HG03039 (cell line): ENCODE measurements around the gene TRRAP.

ENCODE experiments used
- ATAC-seq: cut with Tn5 transposase; IDR thresholded peaks from one replicate; pipeline ENCODE4 v1.9.1; 2021; ENCODE audit warnings: mild to moderate bottlenecking, moderate library complexity; ENCODE audit not compliant: unreplicated experiment

TRRAP gene

GRCh38 chr7:98982686-98983085 lies 104.4 kb downstream of the TRRAP start:
- no peak for ATAC-seq

GRCh38 chr7:98984126-98984525 lies 105.8 kb downstream of the TRRAP start:
- no peak for ATAC-seq

- ATAC-seq = no peak
Measured at GRCh38 chr7:98985406-98985805, 107.1 kb downstream of the TRRAP start.

GRCh38 chr7:98985945-98986344 lies 107.6 kb downstream of the TRRAP start:
- ATAC-seq = no peak

GRCh38 chr7:98988641-98989040 lies 110.3 kb downstream of the TRRAP start:
- no peak for ATAC-seq

- no peak for ATAC-seq
Measured at GRCh38 chr7:98990356-98990755, 112.0 kb downstream of the TRRAP start.

- no peak for ATAC-seq
Measured at GRCh38 chr7:98991141-98991540, 112.8 kb downstream of the TRRAP start.

GRCh38 chr7:98992076-98992475 lies 113.7 kb downstream of the TRRAP start:
- no peak for ATAC-seq

- ATAC-seq = no peak
Measured at GRCh38 chr7:98993024-98993897, 114.9 kb downstream of the TRRAP start.

- no peak for ATAC-seq
Measured at GRCh38 chr7:98994046-98994944, 116.0 kb downstream of the TRRAP start.

- no peak for ATAC-seq
Measured at GRCh38 chr7:98995111-98995510, 116.8 kb downstream of the TRRAP start.

- ATAC-seq = no peak
Measured at GRCh38 chr7:98995523-98996149, 117.3 kb downstream of the TRRAP start.

- ATAC-seq = no peak
Measured at GRCh38 chr7:98996150-98996552, 117.8 kb downstream of the TRRAP start.

- no peak for ATAC-seq
Measured at GRCh38 chr7:98997846-98998245, 119.5 kb downstream of the TRRAP start.

- ATAC-seq = no peak
Measured at GRCh38 chr7:98998821-98999725, 120.7 kb downstream of the TRRAP start.

GRCh38 chr7:99000196-99000903 lies 122.0 kb downstream of the TRRAP start:
- no peak for ATAC-seq

- ATAC-seq = no peak
Measured at GRCh38 chr7:99000904-99001465, 122.7 kb downstream of the TRRAP start.

- ATAC-seq = no peak
Measured at GRCh38 chr7:99001482-99002147, 123.3 kb downstream of the TRRAP start.
